KBM-7 (cell line): Measurements from ENCODE around the gene TOR1AIP2.
"Not testable (repeated sequence)": the region's sequence is repeated elsewhere in the genome, so short reads cannot be mapped to it uniquely, and the experiment has no call there.

Experiments
- DNase-seq: peaks from one replicate; pipeline ENCODE4 v3.0.0-alpha.2; 2015
- in situ Hi-C: fragments of 300-500 bp; cut with MboI; formaldehyde crosslinking; loops from 2 replicates; pipeline ENCODE4 v1.14.3; 2020; ENCODE audit warnings: low sequenced_read_pairs, low pct_unique_long_range_greater_than_20kb, mixed read lengths

The TOR1AIP2 gene

DNA sequence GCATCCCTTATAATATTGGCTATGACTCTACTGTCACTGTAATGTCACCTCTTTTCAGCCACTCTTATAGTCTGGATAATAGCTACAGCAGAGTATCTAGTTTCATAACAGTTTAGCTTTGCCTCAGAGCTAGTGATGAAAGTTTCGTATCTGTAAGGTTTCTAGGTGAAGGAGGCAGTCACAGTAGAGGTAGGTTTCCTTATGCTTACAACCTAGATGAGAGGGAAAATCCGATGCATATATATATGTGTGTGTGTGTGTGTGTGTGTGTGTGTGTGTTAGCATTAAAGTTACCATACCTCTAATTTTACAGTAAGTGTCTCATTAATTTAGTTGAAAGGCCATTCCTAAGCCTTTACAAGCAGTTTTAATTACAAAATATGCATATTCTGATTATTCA, 2.2 kb upstream of the TOR1AIP2 start:
- in situ Hi-C loops, result no loop called here
- no peak for DNase-seq

DNA sequence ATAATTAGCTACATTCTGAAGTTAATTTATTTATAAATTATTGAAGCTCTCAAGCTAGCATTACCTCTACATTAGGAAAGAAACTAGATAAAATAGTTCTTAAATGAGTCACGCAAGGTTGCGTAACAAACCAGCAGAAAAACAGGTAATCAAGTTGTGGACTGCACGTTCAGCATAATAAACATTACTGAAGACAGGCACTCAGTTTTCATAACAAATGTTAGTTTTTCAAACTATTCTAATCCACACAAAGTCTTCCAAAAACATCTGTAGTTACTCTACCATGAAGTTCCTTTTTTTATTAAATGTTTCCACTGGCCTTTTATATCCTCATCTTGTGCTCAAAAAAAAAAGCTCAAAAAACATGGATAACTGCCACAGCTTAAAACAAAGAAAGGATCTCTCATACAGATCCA, 1.3 kb downstream of the TOR1AIP2 start:
- peak; percentile 55 for DNase-seq
- in situ Hi-C loops, result no loop called here

DNA sequence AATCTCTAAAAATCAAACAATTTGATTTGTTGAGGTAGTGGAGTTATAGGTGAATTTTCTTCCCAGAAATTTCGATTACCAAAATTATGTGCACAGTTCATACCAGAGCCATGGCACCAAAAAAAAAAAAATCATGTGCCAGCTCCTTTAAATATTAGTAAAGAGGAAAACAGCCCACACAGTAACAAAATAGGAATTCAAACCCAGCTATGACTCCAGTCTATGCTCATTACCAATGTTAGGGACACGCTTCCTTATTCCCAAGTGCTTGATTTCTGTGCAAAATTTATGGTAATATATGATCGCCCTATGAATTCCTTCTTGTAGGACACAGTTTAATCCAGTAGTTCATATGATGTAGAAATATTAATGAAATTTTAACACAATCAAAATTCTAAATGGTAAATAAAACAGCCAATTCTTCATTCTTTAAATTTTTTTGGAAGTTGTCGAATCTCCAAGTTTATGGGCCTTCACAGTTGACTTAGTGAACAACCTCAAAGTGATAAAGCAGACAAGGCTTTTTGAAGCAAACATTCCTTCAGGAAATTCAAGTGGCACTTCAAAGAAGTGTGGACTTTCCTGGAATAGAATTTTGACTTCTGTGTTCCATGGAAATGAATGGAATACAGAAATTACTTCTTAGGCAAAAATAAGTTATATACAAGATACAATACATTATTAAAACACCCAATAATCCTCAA, 1.9 kb downstream of the TOR1AIP2 start:
- in situ Hi-C loops, result no loop called here
- no peak for DNase-seq

DNA sequence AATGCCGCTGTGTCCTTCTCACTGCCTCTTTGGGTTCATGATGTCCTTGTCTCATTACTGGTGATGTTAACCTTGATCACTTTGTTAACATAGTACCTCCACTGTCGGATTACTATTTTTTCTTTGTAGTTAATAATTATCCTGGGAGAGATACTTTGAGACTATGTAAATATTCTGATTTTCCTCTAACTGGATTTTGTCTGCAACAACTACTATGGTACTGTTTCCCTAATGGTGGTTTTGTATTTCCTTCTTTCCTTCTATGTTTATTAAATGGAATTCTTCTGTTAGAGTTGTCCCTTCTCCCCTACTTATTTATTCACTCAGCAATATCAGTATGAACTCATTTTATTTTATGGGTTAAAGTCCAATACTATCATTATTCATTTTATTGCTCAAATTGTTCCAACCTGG, 4.2 kb downstream of the TOR1AIP2 start:
- in situ Hi-C loops, result no loop called here
- DNase-seq, result no peak

DNA sequence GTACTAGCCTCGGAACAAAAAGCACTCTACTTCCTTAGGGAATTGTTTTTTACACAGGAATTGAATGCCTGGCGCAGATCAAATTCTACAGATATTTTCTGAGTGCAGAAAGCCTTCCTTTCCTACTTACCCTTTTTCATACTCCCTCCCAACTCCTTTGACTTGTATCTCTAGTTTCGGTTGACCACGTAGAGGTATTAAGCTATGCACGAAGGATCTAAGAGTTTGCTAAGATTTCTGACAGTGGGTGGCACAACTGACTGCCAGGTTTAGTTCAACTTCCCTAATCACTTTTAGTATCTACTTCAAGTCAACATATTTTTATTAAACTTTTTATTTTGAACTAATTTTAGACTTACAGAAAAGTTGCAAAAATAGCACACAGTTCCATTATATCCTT, 5.0 kb downstream of the TOR1AIP2 start:
- in situ Hi-C loops, result no loop called here

DNA sequence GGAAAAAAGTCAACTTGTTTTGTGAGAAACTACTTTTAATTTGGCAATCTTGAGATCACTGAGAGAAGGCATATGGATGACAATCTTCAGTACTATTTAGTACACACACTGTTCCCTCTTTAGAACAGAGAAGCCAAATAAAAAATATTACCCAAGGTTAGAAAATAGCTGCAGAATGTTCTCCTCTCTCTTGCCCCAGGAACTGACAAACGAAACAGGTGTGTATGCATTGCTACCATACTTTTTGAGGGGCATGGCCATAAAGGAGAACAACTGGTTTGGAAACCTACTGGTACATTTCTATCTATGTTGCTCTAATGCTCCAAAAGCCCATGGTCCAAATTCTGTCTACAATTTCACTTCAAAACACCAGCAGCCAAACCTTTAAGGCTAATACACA, 5.7 kb downstream of the TOR1AIP2 start:
- in situ Hi-C loops, result no loop called here

More for the DNA sequence above, 5.0 kb downstream of the TOR1AIP2 start:
- no peak for DNase-seq

DNA sequence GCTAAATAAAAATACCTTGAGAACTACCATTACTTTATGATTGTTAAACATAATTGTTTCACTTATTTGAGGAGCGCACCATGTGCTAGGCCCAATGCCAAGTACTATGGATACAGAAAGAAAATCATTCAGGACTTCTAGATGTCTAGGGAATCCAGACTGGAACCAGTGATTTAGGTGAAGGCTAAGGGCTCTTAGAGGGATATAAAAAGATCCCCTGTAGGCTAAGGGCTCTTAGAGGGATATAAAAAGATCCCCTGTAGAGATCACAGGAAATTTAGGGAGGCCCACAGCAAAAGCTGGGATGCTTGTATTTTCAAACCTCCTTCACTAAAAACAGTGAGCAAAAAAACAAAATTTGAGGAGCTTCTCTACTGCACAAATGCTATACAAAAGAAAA, 6.7 kb downstream of the TOR1AIP2 start:
- no peak for DNase-seq
- in situ Hi-C loops, result no loop called here

More for the DNA sequence above, 5.7 kb downstream of the TOR1AIP2 start:
- no peak for DNase-seq

DNA sequence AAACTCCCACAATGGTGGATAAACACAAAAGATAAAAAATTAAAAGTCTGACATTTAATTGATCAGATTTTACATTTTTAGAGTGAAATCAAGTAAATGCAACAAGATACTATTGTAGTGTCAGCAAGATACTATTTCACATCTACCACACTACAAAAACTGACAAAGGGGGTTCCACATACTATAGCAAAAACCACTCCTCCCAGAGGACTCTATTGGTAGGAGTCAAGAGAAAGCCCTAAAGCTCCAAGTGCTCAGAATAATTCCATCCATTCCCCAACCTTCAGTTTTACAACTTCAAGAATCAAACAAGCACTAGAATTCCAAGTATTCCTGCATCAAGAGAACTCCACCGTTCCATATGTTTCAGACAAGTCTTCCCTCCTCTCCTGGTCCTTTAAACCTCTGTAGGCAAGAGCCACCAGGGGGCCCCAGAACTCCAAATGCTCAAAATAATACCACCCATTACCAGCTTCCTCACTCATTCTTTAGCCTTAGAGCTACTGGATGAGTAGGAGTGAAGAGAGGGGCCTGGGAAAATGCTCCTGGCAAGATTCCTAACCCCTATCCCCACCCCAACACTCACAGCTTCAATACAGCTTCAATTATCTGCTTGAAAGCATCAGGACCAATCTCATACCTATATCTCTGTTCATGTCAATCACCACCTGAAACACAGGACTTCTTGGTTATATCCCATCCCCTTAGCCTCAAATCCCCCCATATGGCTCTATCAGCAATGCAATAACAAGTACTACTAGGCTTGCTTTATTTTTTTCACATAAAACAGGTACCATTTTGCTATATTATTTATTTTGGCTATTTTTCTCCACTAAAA, 9.9 kb downstream of the TOR1AIP2 start:
- in situ Hi-C loops, result loop anchor here (10.0 kb wide), 1 partner anchor 307 kb away; no protein-coding TSS in a partner anchor
- peak; percentile 78 for DNase-seq

DNA sequence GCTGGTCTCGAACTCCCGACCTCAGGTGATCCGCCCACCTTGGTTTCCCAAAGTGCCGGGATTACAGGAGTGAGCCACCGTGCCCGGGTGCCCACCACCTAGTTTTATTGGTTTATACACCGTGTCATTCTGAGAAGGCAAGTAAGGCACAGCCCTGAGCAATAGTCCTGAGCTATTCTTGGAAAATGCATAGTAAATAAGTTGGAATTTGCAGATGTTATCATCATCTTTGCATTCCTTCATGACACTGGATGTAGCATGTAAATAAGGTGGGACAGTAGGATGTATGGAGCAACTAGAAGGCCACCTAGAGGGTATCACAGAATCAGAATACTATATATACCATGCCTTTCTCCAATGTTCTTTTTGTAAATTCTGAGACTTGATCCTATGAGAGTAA, 11.0 kb downstream of the TOR1AIP2 start:
- in situ Hi-C loops, result loop anchor here (10.0 kb wide), 1 partner anchor 308 kb away; no protein-coding TSS in a partner anchor
- DNase-seq, result no peak

DNA sequence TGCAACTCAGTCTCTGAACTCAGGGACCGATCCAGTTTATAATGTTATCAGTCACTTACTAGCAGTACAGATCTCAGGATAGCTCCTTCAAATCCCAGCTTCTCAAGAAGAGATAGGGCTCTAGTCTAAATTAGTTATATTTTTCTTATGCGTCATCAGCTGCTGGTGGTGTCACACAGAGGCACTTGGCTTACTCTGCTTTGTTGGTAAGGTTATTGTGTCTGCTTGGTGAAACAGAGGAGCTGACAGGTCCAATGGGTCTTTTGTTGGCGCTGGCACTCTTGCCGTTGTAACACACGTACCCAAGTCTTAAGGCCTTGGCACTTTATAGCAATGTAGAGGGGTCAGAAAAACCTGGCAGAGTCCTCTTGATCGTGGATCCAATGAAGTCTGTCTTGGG, 12.2 kb downstream of the TOR1AIP2 start:
- in situ Hi-C loops, result loop anchor here (10.0 kb wide), 1 partner anchor 309 kb away; no protein-coding TSS in a partner anchor
- no peak for DNase-seq

DNA sequence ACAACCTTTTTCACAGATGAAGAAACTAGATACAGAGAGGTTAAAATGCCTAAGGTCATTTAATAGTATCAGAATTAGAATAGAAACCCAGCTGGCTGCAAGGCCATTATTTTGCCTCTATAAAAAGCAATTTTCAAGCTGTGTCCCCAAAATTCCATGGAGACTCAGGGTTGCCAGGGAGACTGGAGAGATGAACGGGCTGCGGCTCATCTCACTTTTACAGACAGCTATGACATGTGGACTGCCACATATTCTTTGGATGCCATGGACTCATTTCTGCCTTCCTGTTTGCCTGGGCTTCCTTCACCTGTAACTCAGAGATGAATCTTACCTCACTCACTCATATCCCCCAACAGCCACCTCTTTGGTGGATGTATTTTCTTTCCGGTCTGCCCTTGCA, 17.0 kb downstream of the TOR1AIP2 start:
- no peak for DNase-seq
- in situ Hi-C loops, result loop anchor here (10.0 kb wide), 1 partner anchor 314 kb away; no protein-coding TSS in a partner anchor

DNA sequence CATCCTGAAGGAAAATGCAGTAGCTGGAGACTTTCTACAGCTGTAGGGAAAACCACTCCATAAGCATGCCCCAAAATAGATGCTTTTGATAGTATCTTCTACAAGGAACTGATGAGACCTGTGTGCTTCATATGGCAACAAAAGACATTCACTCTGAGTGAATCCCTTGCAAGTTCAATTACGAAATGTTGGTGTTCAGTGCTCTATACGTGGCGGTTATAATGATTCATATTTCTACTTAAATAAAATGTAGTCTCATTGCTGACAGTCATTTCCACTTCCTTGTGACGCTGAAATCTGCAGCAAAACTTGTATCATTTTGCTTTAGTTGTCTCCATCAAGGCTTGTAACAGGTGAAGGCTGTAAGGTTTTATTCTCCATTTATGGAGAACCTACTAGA, 20.6 kb downstream of the TOR1AIP2 start:
- DNase-seq, result no peak
- in situ Hi-C loops, result no loop called here

DNA sequence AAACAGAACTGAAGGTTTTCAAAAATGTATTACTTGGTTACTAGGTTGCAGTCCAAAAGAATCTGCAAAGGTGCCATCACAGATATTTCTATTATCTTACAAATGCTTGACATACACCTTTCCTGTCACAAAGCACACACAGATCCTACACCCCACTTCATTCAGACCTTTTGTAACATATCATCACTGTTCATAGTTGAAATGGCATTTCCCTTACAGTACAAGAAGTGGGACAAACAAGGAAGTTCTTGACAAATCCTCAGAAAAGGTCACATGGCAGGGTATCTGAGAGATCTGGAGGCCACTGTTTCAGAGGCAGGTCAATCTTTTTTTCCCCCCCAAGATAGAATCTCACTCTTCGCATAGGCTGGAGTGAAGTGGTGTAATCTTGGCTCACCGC, 21.3 kb downstream of the TOR1AIP2 start:
- DNase-seq, result no peak
- in situ Hi-C loops, result no loop called here

DNA sequence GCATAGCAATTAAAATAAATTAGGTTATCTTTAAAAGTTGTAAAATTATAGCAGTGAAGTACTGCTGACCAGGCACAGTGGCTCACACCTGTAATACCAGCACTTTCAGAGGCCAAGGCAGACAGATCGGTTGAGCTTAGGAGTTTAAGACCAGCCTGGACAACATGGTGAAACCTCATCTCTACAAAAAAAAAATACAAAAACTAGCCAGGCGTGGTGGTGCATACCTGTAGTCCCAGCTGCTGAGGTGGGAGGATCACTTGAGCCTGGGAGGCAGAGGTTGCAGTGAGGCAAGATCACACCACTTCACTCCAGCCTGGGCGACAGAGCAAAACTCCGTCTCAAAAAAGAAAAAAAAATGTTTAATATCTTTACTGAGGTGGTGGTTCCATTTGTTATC, 21.8 kb downstream of the TOR1AIP2 start:
- in situ Hi-C loops, result not testable (repeated sequence)

DNA sequence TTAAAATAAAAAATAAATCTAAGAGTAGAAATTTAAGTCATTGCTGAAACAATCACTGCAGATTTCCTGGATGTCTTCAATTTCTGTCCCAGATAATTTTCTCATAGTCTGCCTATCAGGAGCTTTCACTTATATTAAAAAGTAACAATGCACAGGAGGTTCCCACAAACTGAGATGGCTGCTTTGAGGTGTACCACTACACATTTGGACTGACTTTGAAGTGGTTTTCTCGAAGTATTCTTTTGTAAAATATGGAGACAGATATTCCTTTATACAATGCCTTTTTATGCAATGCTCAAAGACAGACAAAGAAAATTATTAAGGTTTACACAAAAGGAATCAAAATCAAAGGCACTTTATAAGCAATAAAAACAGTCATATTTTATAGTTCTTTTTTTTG, 24.5 kb downstream of the TOR1AIP2 start:
- in situ Hi-C loops, result no loop called here
- no peak for DNase-seq

More for the DNA sequence above, 21.8 kb downstream of the TOR1AIP2 start:
- DNase-seq, result not testable (repeated sequence)

DNA sequence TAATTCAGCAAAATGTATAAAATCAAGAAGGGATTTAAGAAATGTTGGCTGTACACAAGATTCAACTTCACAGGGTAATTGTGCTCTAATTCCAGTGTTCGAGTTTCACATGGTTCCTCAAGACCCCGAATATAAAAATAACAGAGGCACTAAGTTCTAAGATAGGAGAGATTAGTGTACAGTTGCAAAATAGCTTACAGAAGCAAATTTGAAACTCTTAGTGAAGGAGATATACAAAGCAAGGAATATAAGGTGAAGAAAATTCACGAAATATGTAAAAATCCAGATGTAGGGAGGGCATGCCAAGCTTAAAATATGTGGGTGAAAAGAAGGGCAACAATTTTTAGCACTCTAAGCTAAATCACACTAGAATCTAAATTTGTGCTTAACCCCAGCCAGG, 29.4 kb downstream of the TOR1AIP2 start:
- in situ Hi-C loops, result no loop called here
- DNase-seq, result no peak

DNA sequence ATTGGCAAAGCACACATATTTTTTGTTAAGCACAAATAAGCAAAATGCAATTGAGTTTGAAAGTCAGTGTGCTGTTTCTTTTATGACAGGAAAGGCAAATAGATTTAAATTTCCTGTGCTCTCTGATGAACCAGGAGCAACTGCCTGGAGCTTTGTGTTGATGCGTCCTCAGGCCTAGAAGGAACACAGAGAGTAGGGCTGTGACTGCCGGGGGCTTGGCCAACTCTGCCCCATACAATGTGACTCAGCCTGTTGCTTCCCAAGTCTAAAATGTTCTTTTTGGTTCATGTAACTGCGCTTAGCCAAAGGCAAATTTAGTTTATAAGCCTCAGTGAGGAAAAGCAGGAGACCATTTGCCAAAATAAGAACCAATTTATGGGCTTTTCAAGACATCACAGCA, 37.5 kb downstream of the TOR1AIP2 start:
- no peak for DNase-seq
- in situ Hi-C loops, result no loop called here

DNA sequence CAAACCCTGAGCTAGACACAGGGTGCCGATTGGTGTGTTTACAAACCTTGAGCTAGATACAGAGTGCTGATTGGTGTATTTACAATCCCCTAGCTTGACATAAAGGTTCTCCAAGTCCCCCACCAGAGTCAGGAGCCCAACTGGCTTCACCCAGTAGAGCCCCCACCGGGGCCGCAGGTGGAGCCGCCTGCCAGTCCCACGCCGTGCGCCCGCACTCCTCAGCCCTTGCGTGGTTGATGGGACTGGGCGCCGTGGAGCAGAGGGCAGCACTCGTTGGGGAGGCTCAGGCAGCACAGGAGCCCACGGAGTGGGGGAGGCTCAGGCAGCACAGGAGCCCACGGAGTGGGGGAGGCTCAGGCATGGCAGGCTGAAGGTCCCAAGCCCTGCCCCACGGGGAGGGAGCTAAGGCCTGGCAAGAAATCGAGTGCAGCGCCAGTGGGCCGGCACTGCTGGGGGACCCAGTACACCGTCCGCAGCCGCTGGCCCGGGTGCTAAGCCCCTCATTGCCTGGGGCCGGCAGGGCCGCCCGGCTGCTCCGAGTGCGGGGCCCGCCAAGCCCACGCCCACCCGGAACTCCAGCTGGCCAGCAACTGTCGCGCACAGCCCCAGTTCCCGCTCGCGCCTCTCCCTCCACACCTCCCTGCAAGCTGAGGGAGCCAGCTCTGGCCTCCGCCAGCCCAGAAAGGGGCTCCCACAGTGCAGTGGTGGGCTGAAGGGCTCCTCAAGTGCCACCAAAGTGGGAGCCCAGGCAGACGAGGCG, 40.7 kb downstream of the TOR1AIP2 start:
- in situ Hi-C loops, DNase-seq: not testable (repeated sequence)

DNA sequence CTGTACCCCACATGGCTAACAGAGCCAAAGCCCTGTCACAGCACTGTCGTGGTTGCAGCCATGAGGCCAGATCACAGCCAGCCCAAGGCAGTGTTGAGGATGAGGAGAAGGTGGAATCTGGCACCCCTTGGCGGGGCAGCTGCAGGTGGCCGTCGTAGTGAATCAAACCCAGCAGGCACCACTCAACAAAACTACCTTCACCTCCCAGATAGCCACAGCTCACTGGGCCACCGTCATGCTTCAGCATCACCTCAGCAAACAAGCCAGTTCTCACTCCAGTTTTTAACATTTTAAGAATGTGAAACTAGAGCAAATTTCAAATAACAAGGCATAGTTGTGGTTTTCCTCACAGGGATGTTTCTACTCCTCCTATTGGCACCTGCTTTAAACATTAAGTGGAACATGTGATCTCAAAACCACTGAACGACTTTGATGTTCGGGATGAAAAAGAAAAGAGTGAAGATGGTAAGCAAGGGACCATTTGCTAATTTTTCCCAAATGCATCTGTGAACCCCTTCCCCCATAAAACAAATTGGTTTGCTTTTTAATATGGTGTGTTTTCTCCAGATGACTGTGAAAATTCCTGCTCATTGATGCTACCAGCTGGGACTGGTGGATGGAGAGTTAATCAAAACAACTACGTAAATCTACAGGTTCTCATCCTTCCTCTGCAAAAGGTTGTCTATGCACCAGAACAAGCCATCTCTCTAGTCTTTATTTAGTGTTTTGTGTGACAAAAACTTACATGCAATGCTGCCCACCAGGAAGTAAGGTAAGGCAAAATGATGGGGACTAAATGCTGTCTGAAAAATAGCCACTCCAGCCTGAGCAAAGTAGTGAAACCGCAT, 45.5 kb downstream of the TOR1AIP2 start:
- DNase-seq, result no peak
- in situ Hi-C loops, result no loop called here
